CD4-positive, alpha-beta T cell treated with Interleukin-1 beta for 1 hour (primary cell): ENCODE data around the gene BCL2.
"Not testable (repeated sequence)": the region's sequence is repeated elsewhere in the genome, so short reads cannot be mapped to it uniquely, and the experiment has no call there.

Experiments
- DNase-seq, 2 donors: peaks; one replicate each; pipeline ENCODE4 v3.0.0-alpha.2; 2020 to 2022

The BCL2 gene

GRCh38 chr18:63232826-63233225, 86.7 kb downstream of the BCL2 start:
- no peak for DNase-seq

- DNase-seq: no peak
These were observed 89.6 kb downstream of the BCL2 start for GRCh38 chr18:63229971-63230370.

- DNase-seq: no peak
These were observed 94.1 kb downstream of the BCL2 start for GRCh38 chr18:63225434-63225833.

GRCh38 chr18:63224630-63225029, 94.9 kb downstream of the BCL2 start:
- DNase-seq: peak in 1 of 2 donors; percentile 14

GRCh38 chr18:63223837-63224236, 95.7 kb downstream of the BCL2 start:
- DNase-seq: no peak

- no peak for DNase-seq
These were observed 98.7 kb downstream of the BCL2 start for GRCh38 chr18:63220903-63221302.

GRCh38 chr18:63218472-63218871, 101.1 kb downstream of the BCL2 start:
- DNase-seq: no peak

- no peak for DNase-seq
These were observed 102.9 kb downstream of the BCL2 start for GRCh38 chr18:63216516-63217311.

GRCh38 chr18:63213936-63214671, 105.5 kb downstream of the BCL2 start:
- no peak for DNase-seq

- DNase-seq: peak; percentile 22 to 52
These were observed 106.2 kb downstream of the BCL2 start for GRCh38 chr18:63213331-63213900.

GRCh38 chr18:63210521-63210920, 109.0 kb downstream of the BCL2 start:
- DNase-seq: no peak

GRCh38 chr18:63208676-63209075, 110.9 kb downstream of the BCL2 start:
- no peak for DNase-seq

- DNase-seq: no peak
These were observed 111.7 kb downstream of the BCL2 start for GRCh38 chr18:63207835-63208234.

GRCh38 chr18:63207143-63207790, 112.3 kb downstream of the BCL2 start:
- DNase-seq: no peak

GRCh38 chr18:63206433-63207142, 113.0 kb downstream of the BCL2 start:
- DNase-seq: no peak

- no peak for DNase-seq
These were observed 113.7 kb downstream of the BCL2 start for GRCh38 chr18:63205791-63206252.

GRCh38 chr18:63203497-63203896, 116.1 kb downstream of the BCL2 start:
- no peak for DNase-seq

- DNase-seq: no peak
These were observed 116.7 kb downstream of the BCL2 start for GRCh38 chr18:63202828-63203227.

GRCh38 chr18:63201456-63201855, 118.1 kb downstream of the BCL2 start:
- not testable (repeated sequence) for DNase-seq

- DNase-seq: peak; percentile 52 to 63
These were observed 119.8 kb downstream of the BCL2 start for GRCh38 chr18:63199743-63200241.

GRCh38 chr18:63198868-63199742, 120.5 kb downstream of the BCL2 start:
- DNase-seq: no peak
